Measurements from ENCODE around the gene TM9SF1. TPM values are rescaled to one million over a fixed set of nuclear protein-coding genes. Genes with fewer than 3 reads are reported as not detected.

Gene TM9SF1, protein sequence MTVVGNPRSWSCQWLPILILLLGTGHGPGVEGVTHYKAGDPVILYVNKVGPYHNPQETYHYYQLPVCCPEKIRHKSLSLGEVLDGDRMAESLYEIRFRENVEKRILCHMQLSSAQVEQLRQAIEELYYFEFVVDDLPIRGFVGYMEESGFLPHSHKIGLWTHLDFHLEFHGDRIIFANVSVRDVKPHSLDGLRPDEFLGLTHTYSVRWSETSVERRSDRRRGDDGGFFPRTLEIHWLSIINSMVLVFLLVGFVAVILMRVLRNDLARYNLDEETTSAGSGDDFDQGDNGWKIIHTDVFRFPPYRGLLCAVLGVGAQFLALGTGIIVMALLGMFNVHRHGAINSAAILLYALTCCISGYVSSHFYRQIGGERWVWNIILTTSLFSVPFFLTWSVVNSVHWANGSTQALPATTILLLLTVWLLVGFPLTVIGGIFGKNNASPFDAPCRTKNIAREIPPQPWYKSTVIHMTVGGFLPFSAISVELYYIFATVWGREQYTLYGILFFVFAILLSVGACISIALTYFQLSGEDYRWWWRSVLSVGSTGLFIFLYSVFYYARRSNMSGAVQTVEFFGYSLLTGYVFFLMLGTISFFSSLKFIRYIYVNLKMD
- total RNA-seq, result 74.9 and 79.5 TPM in 2 replicates

DNA sequence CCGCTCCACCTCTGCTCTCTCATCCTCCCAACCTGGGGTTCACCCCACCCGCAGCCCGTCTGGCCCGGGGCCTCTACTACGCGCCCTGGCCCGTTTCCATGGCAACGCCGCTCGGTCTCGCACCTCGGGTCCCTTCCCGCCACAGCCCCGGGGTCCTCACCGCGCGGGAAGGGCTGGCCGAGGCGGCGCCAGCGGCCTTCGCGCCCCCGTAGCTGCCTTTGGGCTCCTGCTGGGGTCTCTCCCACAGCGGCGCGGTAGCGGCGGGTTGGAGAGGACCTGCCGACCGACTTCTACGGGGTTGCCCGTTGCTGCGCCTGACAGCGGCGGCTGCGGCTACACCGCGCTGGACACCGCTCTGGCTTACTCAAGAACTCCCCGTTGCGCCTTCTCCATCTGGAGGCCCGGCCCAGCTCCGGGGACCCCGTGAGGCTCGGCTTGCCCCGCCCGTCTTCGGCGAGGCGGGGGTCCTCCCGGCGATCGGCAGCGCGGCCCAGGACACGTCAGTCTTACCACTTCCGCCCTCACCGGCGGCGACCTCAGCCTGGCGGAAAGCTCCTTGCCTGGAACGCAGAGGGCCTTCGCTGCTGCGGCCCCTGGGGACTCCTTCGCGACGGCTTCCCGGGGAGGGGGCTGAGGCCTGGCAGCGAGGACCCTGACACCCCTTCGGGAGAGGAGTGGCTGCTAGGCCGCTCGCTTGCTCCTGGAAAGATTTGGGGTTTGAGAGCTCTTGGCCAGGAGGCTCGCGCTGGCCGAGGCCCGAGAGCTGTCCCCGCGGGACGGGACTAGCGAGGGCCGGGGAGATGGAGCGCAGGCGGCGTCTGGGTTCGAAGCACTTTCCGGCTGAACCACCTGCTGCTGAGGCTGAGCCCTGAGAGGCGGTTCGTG, at the start of gene TM9SF1:
TSS of gene TM9SF1 (minus strand) at position 256 of the 885 bp plus-strand sequence. CDS start 422 bp downstream, outside the sequence.

DNA sequence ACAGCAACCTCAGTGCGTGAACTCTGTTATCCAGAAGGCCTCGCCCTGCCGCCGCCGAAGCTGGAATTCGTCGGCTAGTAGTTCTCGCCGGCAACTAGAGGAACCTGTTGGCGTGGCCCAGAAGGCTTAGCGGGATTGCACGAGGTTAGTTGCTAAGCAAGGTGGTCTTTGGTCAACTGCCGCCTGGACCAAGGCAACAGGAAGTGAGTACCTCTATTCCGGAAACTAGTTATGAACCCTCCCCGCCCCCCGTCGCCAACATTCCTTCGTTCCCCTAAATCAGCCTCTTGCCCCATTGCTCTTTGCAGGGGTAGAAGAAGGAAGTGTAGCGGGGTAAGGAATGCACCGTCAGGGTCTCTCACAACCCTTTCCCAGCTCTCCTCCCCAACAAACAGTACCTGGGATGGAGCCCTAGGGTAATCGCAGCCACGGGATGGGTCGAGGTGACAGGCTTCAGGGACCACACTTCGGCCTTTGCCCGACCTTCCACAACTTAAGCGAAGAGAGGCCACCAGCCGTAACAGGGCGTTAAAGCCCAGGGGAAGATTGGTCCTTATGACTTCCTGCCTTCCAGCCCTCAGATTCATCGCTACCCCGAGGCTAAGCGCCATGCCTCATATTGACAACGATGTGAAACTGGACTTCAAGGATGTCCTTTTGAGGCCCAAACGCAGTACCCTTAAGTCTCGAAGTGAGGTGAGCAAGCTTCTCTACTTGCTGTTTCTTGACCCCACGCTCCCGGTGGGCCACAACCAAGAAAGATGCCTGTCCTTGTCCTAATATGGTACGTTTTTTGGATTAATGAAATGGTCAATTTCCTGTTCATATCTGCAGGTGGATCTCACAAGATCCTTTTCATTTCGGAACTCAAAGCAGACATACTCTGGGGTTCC, 37.6 kb upstream of the TM9SF1 start, which contains the start of gene GMPR2:
TSS of gene GMPR2 (plus strand) at position 285 of the 893 bp plus-strand sequence. CDS start at position 610, 325 bp downstream.

GRCh38 chr14:24232121-24232644, 36.9 kb upstream of the TM9SF1 start, which contains the start of gene NEDD8:
TSS of gene NEDD8 (minus strand) at chr14:24232367. CDS start at chr14:24232267, 100 bp downstream.

GRCh38 chr14:24215495-24216344, 20.5 kb upstream of the TM9SF1 start, which contains the start of gene MDP1:
TSS of gene MDP1 (minus strand) at chr14:24216066. CDS start at chr14:24215955, 111 bp downstream.

GRCh38 chr14:24212924-24213865, 18.0 kb upstream of the TM9SF1 start, which contains the start of gene CHMP4A:
TSS of gene CHMP4A (minus strand) at chr14:24213488. CDS start at chr14:24213439, 49 bp downstream.

GRCh38 chr14:24188251-24189058, 6.8 kb downstream of the TM9SF1 start, which contains the start of gene IPO4:
TSS of gene IPO4 (minus strand) at chr14:24188816. CDS start at chr14:24188787, 29 bp downstream.

DNA sequence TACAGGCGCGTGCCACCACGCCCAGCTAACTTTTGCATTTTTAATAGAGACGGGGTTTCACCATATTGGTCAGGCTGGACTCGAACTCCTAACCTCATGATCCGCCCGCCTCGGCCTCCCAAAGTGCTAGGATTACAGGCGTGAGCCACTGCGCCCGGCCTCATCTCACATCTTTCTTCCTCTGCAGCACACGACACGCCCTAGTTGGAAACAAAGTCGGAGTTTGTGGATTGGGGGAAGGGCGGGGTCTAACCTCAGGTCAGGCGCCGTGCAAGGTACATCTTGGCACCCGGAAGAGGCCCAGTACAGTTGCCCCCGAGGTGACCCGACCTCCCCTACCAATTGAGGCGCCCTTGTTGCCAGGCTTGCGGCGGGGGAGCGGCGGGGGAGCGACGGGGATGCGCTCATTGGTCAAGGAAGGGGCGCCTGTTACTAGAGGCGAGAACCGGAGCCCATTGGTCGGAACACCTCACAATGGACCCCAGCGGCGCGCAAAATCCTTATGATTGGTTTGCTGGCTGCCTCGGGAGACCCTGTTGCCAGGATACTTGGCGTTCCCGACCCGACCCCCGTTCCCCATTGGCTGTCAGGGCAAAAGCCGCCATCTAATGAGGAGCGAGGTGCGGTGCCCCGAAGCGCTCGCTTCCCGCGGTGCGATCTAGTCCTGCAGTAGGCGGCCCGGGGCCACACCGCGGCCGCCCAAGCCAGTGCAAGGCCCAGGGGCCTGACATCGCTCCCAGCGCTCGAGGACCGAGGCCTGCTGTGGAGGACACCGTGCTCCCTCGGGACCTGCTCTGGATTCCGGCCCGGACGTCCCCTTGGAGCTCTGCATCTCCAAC, 23.6 kb downstream of the TM9SF1 start, which contains the start of gene REC8:
TSS of gene REC8 (plus strand) at position 659 of the 839 bp plus-strand sequence. CDS start 473 bp downstream, outside the sequence.

DNA sequence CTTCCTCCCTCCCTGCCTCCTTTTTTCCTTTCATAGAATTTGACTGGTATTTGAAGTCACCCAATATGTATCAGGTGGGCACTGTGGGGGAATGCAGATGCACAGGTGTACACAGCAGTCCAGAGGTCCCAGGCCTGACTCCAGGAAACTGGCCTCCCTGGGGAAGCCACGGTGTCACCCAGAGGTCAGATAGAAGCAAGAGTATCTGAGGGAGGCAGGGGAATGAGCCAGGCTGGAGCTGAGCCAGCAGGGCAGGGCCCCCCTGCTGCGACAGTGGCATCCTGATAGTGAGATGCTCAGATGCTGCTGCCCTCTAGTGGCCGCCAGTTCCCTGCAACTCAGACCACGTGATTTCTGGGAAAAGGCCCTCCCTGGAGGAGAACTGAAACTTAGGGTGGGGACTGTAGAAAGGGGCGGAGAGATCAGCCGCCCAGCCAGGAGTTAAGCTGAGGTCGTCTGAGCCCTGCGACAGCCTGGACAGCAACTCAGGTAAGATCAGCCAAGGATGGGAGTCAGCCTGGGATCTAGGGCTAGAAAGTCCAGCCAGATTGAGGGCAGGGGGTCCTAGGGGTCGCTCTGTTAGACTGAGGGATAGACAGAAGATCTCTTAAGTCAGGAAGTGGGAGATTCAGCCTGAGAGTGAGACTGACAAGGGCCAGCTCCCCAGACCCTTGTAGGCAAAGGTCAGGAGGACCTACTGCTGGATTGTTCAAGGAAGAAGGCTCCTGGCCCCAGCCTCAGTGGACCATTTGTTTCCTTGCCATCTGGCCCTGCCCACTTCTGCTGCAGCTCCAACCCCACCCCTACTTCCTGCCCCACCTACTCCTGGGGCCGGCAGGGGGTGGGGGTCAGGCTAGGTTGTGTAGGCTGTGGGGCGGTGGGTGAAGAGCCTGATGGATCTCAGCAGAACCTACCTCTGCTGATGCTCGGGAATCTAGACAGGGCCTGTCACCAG, 34.1 kb downstream of the TM9SF1 start, which contains the start of gene IRF9:
TSS of gene IRF9 (plus strand) at position 416 of the 955 bp plus-strand sequence. CDS start 880 bp downstream, outside the sequence.

DNA sequence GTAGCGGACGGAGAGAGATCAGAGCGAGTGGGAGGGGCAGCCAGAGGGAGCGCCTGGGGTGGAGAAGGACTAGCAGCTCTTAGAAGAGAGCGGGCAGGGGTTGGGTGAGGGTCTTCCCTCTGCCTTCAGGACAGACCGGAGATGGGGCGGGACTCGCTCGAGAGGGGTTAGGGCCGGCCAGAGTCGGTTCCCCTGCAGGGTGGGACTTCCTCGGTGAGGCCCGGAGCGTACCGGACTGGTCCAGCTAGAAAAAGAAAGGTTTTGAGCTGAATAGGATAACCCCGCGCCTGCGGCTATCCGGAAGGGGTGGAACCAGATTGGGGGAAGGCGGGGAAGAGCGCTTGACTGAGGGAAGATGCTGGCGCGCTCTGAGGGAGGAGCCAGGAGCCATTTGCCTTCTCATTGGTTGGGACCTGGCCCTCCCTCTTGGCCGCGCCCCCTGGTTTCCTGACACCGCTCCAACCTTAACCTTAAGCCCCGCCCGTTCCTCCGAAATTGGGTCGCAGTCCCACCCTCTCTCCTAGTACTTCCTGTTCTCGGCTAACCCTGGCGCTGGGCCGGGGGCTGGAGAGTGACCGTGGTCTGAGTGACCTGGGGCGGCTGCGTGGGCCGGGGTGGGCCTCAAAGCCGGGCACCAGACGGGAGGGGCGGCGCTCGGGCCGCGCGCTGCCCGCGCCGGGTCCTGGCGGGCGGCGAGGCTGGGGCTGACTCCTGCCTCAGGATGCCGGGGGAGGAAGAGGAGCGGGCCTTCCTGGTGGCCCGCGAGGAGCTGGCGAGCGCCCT, 48.1 kb downstream of the TM9SF1 start, which contains the start of gene RNF31:
TSS of gene RNF31 (plus strand) at position 521 of the 783 bp plus-strand sequence. CDS start at position 722, 201 bp downstream.

GRCh38 chr14:24146453-24146977, 48.7 kb downstream of the TM9SF1 start, which contains the start of gene PSME2:
TSS of gene PSME2 (minus strand) at chr14:24146610. CDS start at chr14:24146581, 29 bp downstream.

GRCh38 chr14:24141097-24141880, 54.0 kb downstream of the TM9SF1 start, which contains the start of gene EMC9:
TSS of gene EMC9 (minus strand) at chr14:24141591. CDS start at chr14:24141304, 287 bp downstream.

